ENCODE measurements around the gene C5orf46.

C5orf46 gene

DNA sequence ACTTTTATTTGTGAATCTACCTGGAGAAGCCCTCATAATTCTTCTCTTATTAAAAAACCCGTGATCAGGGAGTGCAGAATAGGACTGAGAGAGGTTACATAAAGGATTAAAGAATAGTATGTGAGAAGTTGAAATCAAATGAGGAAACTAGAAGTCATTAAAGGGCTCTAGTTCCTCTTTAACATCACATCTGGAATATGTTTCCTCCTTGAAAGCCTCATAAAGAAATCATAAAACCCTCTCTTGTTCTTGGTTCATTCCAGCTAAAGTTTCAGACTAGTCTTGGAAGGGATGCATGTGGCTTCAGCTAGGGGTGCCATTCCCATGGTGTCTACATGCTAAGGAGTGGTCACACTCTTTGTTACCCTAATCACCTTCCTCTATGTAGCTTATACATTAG is 5.7 kb upstream of the C5orf46 start:
- no peak for TF ChIP-seq ZFX (IDR thresholded peaks at IDR 0.05; ENCODE audit: borderline replicate concordance)
- TF ChIP-seq, protein P1, sequence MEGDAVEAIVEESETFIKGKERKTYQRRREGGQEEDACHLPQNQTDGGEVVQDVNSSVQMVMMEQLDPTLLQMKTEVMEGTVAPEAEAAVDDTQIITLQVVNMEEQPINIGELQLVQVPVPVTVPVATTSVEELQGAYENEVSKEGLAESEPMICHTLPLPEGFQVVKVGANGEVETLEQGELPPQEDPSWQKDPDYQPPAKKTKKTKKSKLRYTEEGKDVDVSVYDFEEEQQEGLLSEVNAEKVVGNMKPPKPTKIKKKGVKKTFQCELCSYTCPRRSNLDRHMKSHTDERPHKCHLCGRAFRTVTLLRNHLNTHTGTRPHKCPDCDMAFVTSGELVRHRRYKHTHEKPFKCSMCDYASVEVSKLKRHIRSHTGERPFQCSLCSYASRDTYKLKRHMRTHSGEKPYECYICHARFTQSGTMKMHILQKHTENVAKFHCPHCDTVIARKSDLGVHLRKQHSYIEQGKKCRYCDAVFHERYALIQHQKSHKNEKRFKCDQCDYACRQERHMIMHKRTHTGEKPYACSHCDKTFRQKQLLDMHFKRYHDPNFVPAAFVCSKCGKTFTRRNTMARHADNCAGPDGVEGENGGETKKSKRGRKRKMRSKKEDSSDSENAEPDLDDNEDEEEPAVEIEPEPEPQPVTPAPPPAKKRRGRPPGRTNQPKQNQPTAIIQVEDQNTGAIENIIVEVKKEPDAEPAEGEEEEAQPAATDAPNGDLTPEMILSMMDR (IDR thresholded peaks at IDR 0.05) = no peak
- peak overlapping the region; percentile 63 for H3K27ac ChIP-seq

DNA sequence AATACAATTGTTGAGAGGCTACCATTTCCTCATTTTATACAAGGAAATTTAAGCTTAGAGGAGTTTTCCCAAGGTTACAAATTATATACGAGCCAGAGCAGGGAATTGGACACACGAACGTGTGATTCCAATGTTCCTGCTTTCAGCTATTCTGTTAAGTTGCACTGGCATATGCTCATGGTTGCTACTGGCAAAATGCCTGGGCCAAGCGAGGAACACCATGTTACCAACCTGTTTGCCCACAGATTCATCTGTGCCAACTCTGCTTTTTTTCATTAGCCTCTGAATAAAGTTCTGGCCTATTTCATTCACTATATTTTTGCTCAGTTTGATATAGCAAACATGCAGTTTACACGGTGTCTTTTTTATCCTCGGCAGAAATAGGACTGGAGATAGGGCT is 5.1 kb upstream of the C5orf46 start:
- no peak for TF ChIP-seq ZFX (IDR thresholded peaks at IDR 0.05; ENCODE audit: borderline replicate concordance)
- TF ChIP-seq, protein P1 (IDR thresholded peaks at IDR 0.05) = no peak
- peak overlapping the region; percentile 63 for H3K27ac ChIP-seq

DNA sequence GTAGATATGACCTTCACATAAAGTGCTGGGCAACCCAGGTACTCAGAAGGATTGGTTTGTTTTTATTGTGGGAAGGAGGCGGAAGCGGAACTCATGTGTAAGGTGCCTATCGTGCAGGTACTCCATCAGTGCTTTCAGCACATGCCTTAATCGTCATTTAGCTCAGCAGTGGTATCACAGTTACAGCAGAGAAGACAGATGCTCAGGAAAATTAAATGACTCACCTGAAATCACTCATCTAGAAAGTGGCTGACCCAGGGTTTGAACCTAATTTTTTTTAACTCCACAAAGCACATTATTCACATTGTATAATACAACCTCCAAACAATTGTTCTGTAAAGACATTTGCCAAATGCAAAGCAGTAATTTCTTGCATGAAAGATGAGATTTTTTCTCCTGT is 2.2 kb downstream of the C5orf46 start:
- no peak for TF ChIP-seq ZFX (IDR thresholded peaks at IDR 0.05; ENCODE audit: borderline replicate concordance)
- TF ChIP-seq, protein P1 (IDR thresholded peaks at IDR 0.05) = no peak
- no peak overlapping the region for H3K27ac ChIP-seq

DNA sequence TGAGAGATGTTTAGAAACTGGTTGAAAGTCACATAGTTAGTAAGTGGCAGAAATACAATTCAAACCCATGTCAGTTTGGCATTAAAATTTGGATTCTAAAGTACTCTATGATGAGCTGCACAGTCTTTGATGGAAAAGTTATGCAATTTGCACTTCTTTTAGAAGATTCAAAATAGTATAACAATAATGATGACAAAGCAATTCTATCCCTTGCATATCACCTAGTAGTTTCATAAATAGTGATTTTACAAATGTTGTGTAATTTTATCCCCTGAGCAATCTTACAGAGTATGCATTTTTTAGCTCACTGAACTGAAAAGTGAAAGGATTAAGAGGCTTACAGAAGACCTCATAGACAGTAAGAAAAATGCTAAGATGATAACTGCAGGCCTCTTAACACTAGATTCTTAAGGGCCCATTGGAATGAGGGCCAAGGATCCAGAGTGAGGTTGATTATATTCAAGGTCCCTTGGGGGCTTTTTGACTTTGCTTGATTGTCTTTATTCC is 3.7 kb downstream of the C5orf46 start:
- TF ChIP-seq ZFX (IDR thresholded peaks at IDR 0.05; ENCODE audit: borderline replicate concordance) = no peak
- TF ChIP-seq, protein P1 (IDR thresholded peaks at IDR 0.05) = no peak
- no peak overlapping the region for H3K27ac ChIP-seq

DNA sequence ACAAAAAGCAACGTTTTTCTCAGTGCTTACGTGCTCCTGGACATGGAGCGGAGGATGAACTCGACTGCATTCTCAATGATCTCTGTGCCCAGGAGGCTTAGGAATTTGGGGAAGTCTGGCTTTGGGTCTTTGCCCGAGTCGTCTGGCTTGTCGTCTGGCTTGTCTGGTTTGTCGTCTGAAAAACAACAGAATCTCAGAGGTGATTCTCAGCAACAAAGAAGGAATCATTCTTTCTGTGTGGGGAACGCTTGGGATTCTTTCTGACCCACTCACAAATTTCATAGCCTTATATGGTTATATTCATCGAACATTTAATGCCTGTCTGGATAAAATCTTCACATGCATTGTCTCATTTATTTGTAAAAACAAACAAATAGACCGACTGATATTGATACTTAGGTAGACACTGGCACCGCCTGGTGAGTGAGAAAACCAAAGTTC is 4.7 kb downstream of the C5orf46 start:
- TF ChIP-seq ZFX (IDR thresholded peaks at IDR 0.05; ENCODE audit: borderline replicate concordance) = no peak
- TF ChIP-seq, protein P1 (IDR thresholded peaks at IDR 0.05) = no peak
- no peak overlapping the region for H3K27ac ChIP-seq

GRCh38 chr5:147898875-147899401 is 7.4 kb downstream of the C5orf46 start:
- peak overlapping the region; percentile 58 for H3K27ac ChIP-seq
- TF ChIP-seq ZFX (IDR thresholded peaks at IDR 0.05; ENCODE audit: borderline replicate concordance) = no peak
- TF ChIP-seq, protein P1 (IDR thresholded peaks at IDR 0.05) = no peak

GRCh38 chr5:147895864-147896263 is 10.5 kb downstream of the C5orf46 start:
- H3K27ac ChIP-seq = no peak overlapping the region
- TF ChIP-seq ZFX (IDR thresholded peaks at IDR 0.05; ENCODE audit: borderline replicate concordance) = no peak
- TF ChIP-seq, protein P1 (IDR thresholded peaks at IDR 0.05) = no peak
